A673 (cell line): Measurements from ENCODE around the gene PRUNE2.

Source experiments
- CTCF ChIP-seq: fragments of 300-800, 200-600 bp; sonication (generic); conservative IDR thresholded peaks from 2 replicates; pipeline ENCODE4 v1.5.1; 2017; ENCODE audit warnings: low read depth, mild to moderate bottlenecking, antibody characterized with exemption, low read length, moderate library complexity, mixed read lengths
- EZH2 ChIP-seq: fragments of 200-600 bp; sonication (generic); IDR thresholded peaks from 2 replicates; pipeline ENCODE4 v1.6.1; 2017; ENCODE audit warnings: borderline replicate concordance, low read depth, mild to moderate bottlenecking, mixed read lengths, antibody characterized with exemption, low read length; ENCODE audit not compliant: poor library complexity, severe bottlenecking

- TF ChIP-seq CTCF (no peak), EZH2 (no peak)
Observed at GRCh38 chr9:76718166-76718565, 187.7 kb downstream of the PRUNE2 start.
